ENCODE data around the gene HRH3. TPM values are rescaled to one million over a fixed set of nuclear protein-coding genes. Genes with fewer than 3 reads are reported as not detected.

The HRH3 gene
- total RNA-seq, 1 experiment from 2014 or later = 1.8 TPM

- Histone ChIP-seq H2BK20ac (ENCODE audit: low read depth, low read length, poor library complexity, severe bottlenecking) (no peak overlapping the region), H3K18ac (ENCODE audit: insufficient read length, low read depth, low read length) (no peak overlapping the region), H4K8ac (replicated peaks; ENCODE audit: insufficient read length, low read depth, low read length) (no peak overlapping the region), H3K4me2 (ENCODE audit: insufficient read depth, insufficient read length, low read length) (no peak overlapping the region), H2BK5ac (ENCODE audit: insufficient read length, low read length) (no peak overlapping the region), H3K27ac (ENCODE audit: insufficient read length, low read depth, low read length) (no peak overlapping the region), H2AFZ (ENCODE audit: low read length) (no peak overlapping the region), H3K79me1 (ENCODE audit: insufficient read depth, low read depth, low read length, poor library complexity, severe bottlenecking) (no peaks in the 10 kb centered on the region), H3K23ac (ENCODE audit: insufficient read length, low read depth, low read length) (no peak overlapping the region), H3K4me1 (ENCODE audit: insufficient read depth, low read length) (no peaks in the 10 kb centered on the region), H4K5ac (ENCODE audit: insufficient read length, low read depth, low read length) (no peak overlapping the region), H3K27me3 (ENCODE audit: insufficient read depth, low read length) (no peaks in the 10 kb centered on the region), H4K20me1 (ENCODE audit: control insufficient read depth, insufficient read depth, insufficient read length) (no peaks in the 10 kb centered on the region), H3K56ac (ENCODE audit: insufficient read length, low read depth, low read length) (no peak overlapping the region), H2BK120ac (ENCODE audit: low read depth, low read length, poor library complexity, severe bottlenecking) (no peak overlapping the region), H3K9me3 (ENCODE audit: control insufficient read depth, low read depth, low read length) (no peaks in the 10 kb centered on the region), H3K4ac (ENCODE audit: low read depth, low read length) (no peak overlapping the region), H3K79me2 (ENCODE audit: insufficient read depth, low read length) (no peaks in the 10 kb centered on the region), H2AK5ac (ENCODE audit: insufficient read length, low read length) (no peak overlapping the region), H2BK15ac (ENCODE audit: low read depth, low read length) (no peak overlapping the region), H4K91ac (ENCODE audit: insufficient read length, low read depth, low read length) (no peak overlapping the region), H3K14ac (ENCODE audit: insufficient read depth, low read length) (no peak overlapping the region), H2BK12ac (ENCODE audit: insufficient read length, low read depth, low read length) (no peak overlapping the region), H3K23me2 (ENCODE audit: insufficient read length, low read depth, low read length, poor library complexity, severe bottlenecking) (no peaks in the 10 kb centered on the region), H3K9ac (ENCODE audit: extremely low read depth, insufficient read length, low read length) (no peak overlapping the region), H3T11ph (ENCODE audit: low read length) (no peak overlapping the region)
- Mint-ChIP-seq H3K36me3 (ENCODE audit: insufficient read depth in 1 of 3, low read depth in 3 of 3) (peaks cover 18 to 44% (median 42%) of the 10 kb centered on the region in 3 experiments; a peak in 6 of 7 replicates), H3K27me3 (ENCODE audit: low read depth) (no peaks in the 10 kb centered on the region), H3K27ac (peak overlapping the region in 2 of 3 experiments; percentile 62 to 68; a peak in 3 of 7 replicates), H3K4me3 (no peak overlapping the region), H3K4me1 (0 out of 4 replicates have a peak, but pooled peaks cover 0 to under 1% of the 10 kb centered on the region in 2 experiments), H3K9me3 (no peaks in the 10 kb centered on the region)
- TF ChIP-seq, protein P1, sequence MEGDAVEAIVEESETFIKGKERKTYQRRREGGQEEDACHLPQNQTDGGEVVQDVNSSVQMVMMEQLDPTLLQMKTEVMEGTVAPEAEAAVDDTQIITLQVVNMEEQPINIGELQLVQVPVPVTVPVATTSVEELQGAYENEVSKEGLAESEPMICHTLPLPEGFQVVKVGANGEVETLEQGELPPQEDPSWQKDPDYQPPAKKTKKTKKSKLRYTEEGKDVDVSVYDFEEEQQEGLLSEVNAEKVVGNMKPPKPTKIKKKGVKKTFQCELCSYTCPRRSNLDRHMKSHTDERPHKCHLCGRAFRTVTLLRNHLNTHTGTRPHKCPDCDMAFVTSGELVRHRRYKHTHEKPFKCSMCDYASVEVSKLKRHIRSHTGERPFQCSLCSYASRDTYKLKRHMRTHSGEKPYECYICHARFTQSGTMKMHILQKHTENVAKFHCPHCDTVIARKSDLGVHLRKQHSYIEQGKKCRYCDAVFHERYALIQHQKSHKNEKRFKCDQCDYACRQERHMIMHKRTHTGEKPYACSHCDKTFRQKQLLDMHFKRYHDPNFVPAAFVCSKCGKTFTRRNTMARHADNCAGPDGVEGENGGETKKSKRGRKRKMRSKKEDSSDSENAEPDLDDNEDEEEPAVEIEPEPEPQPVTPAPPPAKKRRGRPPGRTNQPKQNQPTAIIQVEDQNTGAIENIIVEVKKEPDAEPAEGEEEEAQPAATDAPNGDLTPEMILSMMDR (conservative IDR thresholded peaks at IDR 0.05) = no peak
- DNase-seq = no peak
- WGBS (ENCODE audit: extremely low coverage, insufficient read length, low lambda C conversion rate) = no CpG with 5 or more reads among the region's 22 CpGs
Observed at GRCh38 chr20:62203378-62204030, 16.6 kb downstream of the HRH3 start.
